Activated CD8-positive, alpha-beta T cell treated with anti-CD3 and anti-CD28 coated beads for 36 hours (primary cell): ENCODE data around the gene RBM17. TPM values are rescaled to one million over a fixed set of nuclear protein-coding genes. Genes with fewer than 3 reads are reported as not detected.
A peak's percentile ranks its signal among the peaks of the same experiment; 100 is the strongest.

Experiments
- ATAC-seq: fragments of 200-7000 bp; cut with Tn5 transposase; one replicate; pipeline ENCODE4 v1.10.0; 2021; ENCODE audit warnings: mild to moderate bottlenecking, moderate library complexity
- CTCF ChIA-PET: fragments of 350-600 bp; sonication (Branson Sonifier 250); formaldehyde crosslinking; loops from one replicate; lab custom pipeline; 2021; ENCODE audit warnings: antibody characterized with exemption; lab: Charles Lee
- POLR2A ChIA-PET: fragments of 350-600 bp; sonication (Branson Sonifier 250); formaldehyde crosslinking; loops from one replicate; lab custom pipeline; 2021; ENCODE audit warnings: antibody characterized with exemption; lab: Charles Lee
- DNase-seq: peaks from one replicate; pipeline ENCODE4 v3.0.0-alpha.2; 2020
- H3K27ac Mint-ChIP-seq: one replicate; pipeline ENCODE4 v1.8.0; 2021; ENCODE audit warnings: mild to moderate bottlenecking, mixed read lengths
- H3K27me3 Mint-ChIP-seq: one replicate; pipeline ENCODE4 v1.8.0; 2021; ENCODE audit warnings: mixed read lengths
- H3K36me3 Mint-ChIP-seq: one replicate; pipeline ENCODE4 v1.8.0; 2021; ENCODE audit warnings: low read depth, mixed read lengths
- H3K4me1 Mint-ChIP-seq: one replicate; pipeline ENCODE4 v1.8.0; 2021; ENCODE audit warnings: low read depth, mixed read lengths
- H3K4me3 Mint-ChIP-seq: one replicate; pipeline ENCODE4 v1.8.0; 2021; ENCODE audit warnings: mild to moderate bottlenecking, moderate library complexity, mixed read lengths
- H3K9me3 Mint-ChIP-seq: one replicate; pipeline ENCODE4 v1.8.0; 2021; ENCODE audit warnings: mixed read lengths
- CTCF ChIP-seq: fragments of 200-600 bp; IDR thresholded peaks from one replicate; pipeline ENCODE4 v1.8.0; 2022; ENCODE audit warnings: antibody characterized with exemption, mild to moderate bottlenecking
- intact Hi-C: fragments of 100-400 bp; cut with micrococcal nuclease; formaldehyde crosslinking; loops from one replicate; pipeline ENCODE4 v1.10.0; 2022
- total RNA-seq, 2 experiments: library from RNA; stranded (reverse); gene quantifications; one replicate each; pipeline ENCODE4 v1.2.3, GENCODE V29; 2021

RBM17 gene
- total RNA-seq, 2 experiments from 2014 or later = 284 to 285 TPM

- H3K4me1 Mint-ChIP-seq = peaks cover 14% of the 10 kb centered on the region
- intact Hi-C loops = no loop called here
- H3K9me3 Mint-ChIP-seq = no peaks in the 10 kb centered on the region
- peak overlapping the region; percentile 51 for H3K27ac Mint-ChIP-seq
- no peak for ATAC-seq
- H3K27me3 Mint-ChIP-seq = no peaks in the 10 kb centered on the region
- H3K36me3 Mint-ChIP-seq = peaks cover 45% of the 10 kb centered on the region
- TF ChIP-seq CTCF = no peak
- POLR2A ChIA-PET = interaction anchor here (1.5 kb wide), 1 partner anchor 86 kb away, joined by 3 read pairs; no protein-coding TSS in a partner anchor
- no peak overlapping the region for H3K4me3 Mint-ChIP-seq
- DNase-seq = no peak
- CTCF ChIA-PET = interaction anchor here (1.0 kb wide), 1 partner anchor 286 kb away, joined by 3 read pairs; no protein-coding TSS in a partner anchor
These were observed 27.1 kb downstream of the RBM17 start for GRCh38 chr10:6115824-6116350.

- Mint-ChIP-seq H3K4me1 (peaks cover 14% of the 10 kb centered on the region), H3K27ac (no peak overlapping the region), H3K36me3 (peaks cover 40% of the 10 kb centered on the region), H3K9me3 (no peaks in the 10 kb centered on the region), H3K27me3 (no peaks in the 10 kb centered on the region), H3K4me3 (no peak overlapping the region)
- CTCF ChIA-PET = interaction anchor here (1.0 to 3.0 kb wide), 3 partner anchors 35 to 285 kb away, joined by 3 to 9 read pairs (median 3); partner anchors contain the start of gene PFKFB3
- ATAC-seq = no peak
- TF ChIP-seq CTCF = no peak
- no peak for DNase-seq
- POLR2A ChIA-PET = interaction anchor here (1.0 to 1.5 kb wide), 2 partner anchors 18 to 85 kb away, joined by 3 read pairs; no protein-coding TSS in a partner anchor
- intact Hi-C loops = no loop called here
These were observed 28.0 kb downstream of the RBM17 start for GRCh38 chr10:6116806-6117205.

GRCh38 chr10:6117711-6118110 is 28.9 kb downstream of the RBM17 start:
- no peaks in the 10 kb centered on the region for H3K27me3 Mint-ChIP-seq
- CTCF ChIA-PET = interaction anchor here (0.7 to 3.0 kb wide), 4 partner anchors 34 to 90 kb away, joined by 3 to 9 read pairs (median 3); partner anchors contain the start of gene PFKFB3
- H3K36me3 Mint-ChIP-seq = peaks cover 31% of the 10 kb centered on the region
- TF ChIP-seq CTCF = no peak
- no peaks in the 10 kb centered on the region for H3K9me3 Mint-ChIP-seq
- H3K27ac Mint-ChIP-seq = peak overlapping the region; percentile 17
- H3K4me1 Mint-ChIP-seq = peaks cover 14% of the 10 kb centered on the region
- POLR2A ChIA-PET = interaction anchor here (1.0 to 1.5 kb wide), 4 partner anchors 13 to 84 kb away, joined by 3 to 5 read pairs (median 4); no protein-coding TSS in a partner anchor
- intact Hi-C loops = no loop called here
- no peak for DNase-seq
- no peak overlapping the region for H3K4me3 Mint-ChIP-seq
- no peak for ATAC-seq

- no peaks in the 10 kb centered on the region for H3K9me3 Mint-ChIP-seq
- ChIA-PET POLR2A (interaction anchor here (0.6 to 1.6 kb wide), 4 partner anchors 9 to 146 kb away, joined by 3 to 6 read pairs (median 3); no protein-coding TSS in a partner anchor), CTCF (interaction anchor here (1.1 to 3.0 kb wide), 2 partner anchors 18 to 32 kb away, joined by 3 to 9 read pairs; no protein-coding TSS in a partner anchor)
- H3K36me3 Mint-ChIP-seq = peaks cover 14% of the 10 kb centered on the region
- ATAC-seq (no peak), DNase-seq (no peak)
- TF ChIP-seq CTCF = no peak
- H3K4me3 Mint-ChIP-seq = no peak overlapping the region
- H3K27me3 Mint-ChIP-seq = no peaks in the 10 kb centered on the region
- intact Hi-C loops = no loop called here
- peaks cover 18% of the 10 kb centered on the region for H3K4me1 Mint-ChIP-seq
- no peak overlapping the region for H3K27ac Mint-ChIP-seq
These were observed 30.6 kb downstream of the RBM17 start for GRCh38 chr10:6119423-6119822.

GRCh38 chr10:6119962-6120361 is 31.1 kb downstream of the RBM17 start:
- CTCF ChIA-PET = interaction anchor here (0.8 to 1.1 kb wide), 3 partner anchors 17 to 282 kb away, joined by 3 to 4 read pairs (median 3); no protein-coding TSS in a partner anchor

More at GRCh38 chr10:6119962-6120361, 31.1 kb downstream of the RBM17 start:
- TF ChIP-seq CTCF = no peak
- POLR2A ChIA-PET = interaction anchor here (0.8 to 1.6 kb wide), 2 partner anchors 9 to 146 kb away, joined by 3 to 6 read pairs; no protein-coding TSS in a partner anchor
- intact Hi-C loops = no loop called here
- ATAC-seq (no peak), DNase-seq (no peak)
- Mint-ChIP-seq H3K36me3 (peaks cover 10% of the 10 kb centered on the region), H3K27me3 (no peaks in the 10 kb centered on the region), H3K9me3 (no peaks in the 10 kb centered on the region), H3K4me3 (no peak overlapping the region), H3K4me1 (peaks cover 18% of the 10 kb centered on the region), H3K27ac (peak overlapping the region; percentile 2)
